Measurements from ENCODE around the gene COIL.

COIL gene

GRCh38 chr17:56902348-56902747 is 58.5 kb downstream of the COIL start:
- DNase-seq = no peak

GRCh38 chr17:56899403-56899802 is 61.4 kb downstream of the COIL start:
- DNase-seq = no peak

- DNase-seq = no peak
Measured at GRCh38 chr17:56898874-56899273, 62.0 kb downstream of the COIL start.

GRCh38 chr17:56897646-56898424 is 63.0 kb downstream of the COIL start:
- no peak for DNase-seq

GRCh38 chr17:56896968-56897359 is 63.9 kb downstream of the COIL start:
- no peak for DNase-seq

GRCh38 chr17:56896217-56896967 is 64.5 kb downstream of the COIL start:
- no peak for DNase-seq

- DNase-seq = no peak
Measured at GRCh38 chr17:56894859-56895455, 65.9 kb downstream of the COIL start.

GRCh38 chr17:56893503-56893902 is 67.3 kb downstream of the COIL start:
- no peak for DNase-seq

GRCh38 chr17:56892333-56892732 is 68.5 kb downstream of the COIL start:
- no peak for DNase-seq

- no peak for DNase-seq
Measured at GRCh38 chr17:56891751-56892150, 69.1 kb downstream of the COIL start.

GRCh38 chr17:56890906-56891674 is 69.8 kb downstream of the COIL start:
- DNase-seq = no peak

- DNase-seq = no peak
Measured at GRCh38 chr17:56890390-56890789, 70.5 kb downstream of the COIL start.
